Liver (tissue), 9 donors: Measurements from ENCODE around the gene TLN1. TPM values are rescaled to one million over a fixed set of nuclear protein-coding genes. Genes with fewer than 3 reads are reported as not detected.

ENCODE experiments used
- DNase-seq: peaks from one replicate; pipeline ENCODE4 v3.0.0-alpha.2; 2017; ENCODE audit warnings: low spot score
- H3K27ac ChIP-seq, 2 donors: one replicate each; pipeline ENCODE4 v1.7.0; 2013; ENCODE audit warnings: inconsistent platforms in 2 of 2, low read length in 2 of 2, control low read depth in 1 of 2, low read depth in 1 of 2, mild to moderate bottlenecking in 1 of 2
- H3K27me3 ChIP-seq, 4 donors: one replicate each; pipeline versions ENCODE4 v1.6.1 to v1.7.0; 2013; ENCODE audit warnings: low read length in 3 of 4, inconsistent platforms in 1 of 4, mild to moderate bottlenecking in 1 of 4, moderate library complexity in 1 of 4; ENCODE audit not compliant: control insufficient read depth in 4 of 4, insufficient read depth in 4 of 4
- H3K36me3 ChIP-seq, 4 donors: one replicate each; pipeline versions ENCODE4 v1.6.1 to v1.7.0; 2013; ENCODE audit warnings: low read length in 3 of 4, mild to moderate bottlenecking in 3 of 4, low read depth in 1 of 4, moderate library complexity in 1 of 4; ENCODE audit not compliant: control insufficient read depth in 4 of 4, insufficient read depth in 3 of 4
- H3K4me1 ChIP-seq, 4 donors: one replicate each; pipeline versions ENCODE4 v1.6.1 to v1.7.0; 2013; ENCODE audit warnings: low read length in 3 of 4, mild to moderate bottlenecking in 3 of 4, moderate library complexity in 1 of 4; ENCODE audit not compliant: control insufficient read depth in 4 of 4, insufficient read depth in 4 of 4
- H3K4me3 ChIP-seq, 3 donors: one replicate each; pipeline versions ENCODE4 v1.6.1 to v1.7.0; 2013; ENCODE audit warnings: low read length in 3 of 3, control low read depth in 1 of 3, low read depth in 1 of 3, mild to moderate bottlenecking in 1 of 3
- H3K9ac ChIP-seq, 2 donors: one replicate each; pipeline ENCODE4 v1.7.0; 2013; ENCODE audit warnings: low read length in 2 of 2, mild to moderate bottlenecking in 2 of 2, moderate library complexity in 2 of 2, control low read depth in 1 of 2, low read depth in 1 of 2
- H3K9me3 ChIP-seq, 4 donors: one replicate each; pipeline versions ENCODE4 v1.6.1 to v1.7.0; 2013; ENCODE audit warnings: low read length in 3 of 4; ENCODE audit not compliant: control insufficient read depth in 4 of 4
- EGR1 ChIP-seq, 2 donors: IDR thresholded peaks; 2 replicates each; pipeline ENCODE4 v1.6.1; 2016 to 2018; ENCODE audit warnings: antibody characterized with exemption in 2 of 2, low read depth in 2 of 2
- FOXA1 ChIP-seq: IDR thresholded peaks from 2 replicates; pipeline ENCODE4 v1.6.1; 2016; ENCODE audit warnings: antibody characterized with exemption
- FOXA2 ChIP-seq: IDR thresholded peaks from 2 replicates; pipeline ENCODE4 v1.6.1; 2016; ENCODE audit warnings: antibody characterized with exemption
- GABPA ChIP-seq, 2 donors: IDR thresholded peaks in 1 of 2; conservative IDR thresholded peaks in 1 of 2; 2 replicates each; pipeline ENCODE4 v1.6.1; 2016; ENCODE audit warnings: antibody characterized with exemption in 2 of 2, mild to moderate bottlenecking in 1 of 2, moderate library complexity in 1 of 2
- HNF4G ChIP-seq: IDR thresholded peaks from 2 replicates; pipeline ENCODE4 v1.6.1; 2016; ENCODE audit warnings: antibody characterized with exemption
- JUND ChIP-seq, 2 donors: IDR thresholded peaks; 2 replicates each; pipeline ENCODE4 v1.6.1; 2016; ENCODE audit warnings: antibody characterized with exemption in 2 of 2
- NR2F2 ChIP-seq: IDR thresholded peaks from 2 replicates; pipeline ENCODE4 v1.6.1; 2016; ENCODE audit warnings: antibody characterized with exemption
- SP1 ChIP-seq: IDR thresholded peaks from 2 replicates; pipeline ENCODE4 v1.6.1; 2018; ENCODE audit warnings: antibody characterized with exemption, mild to moderate bottlenecking
- TAF1 ChIP-seq: conservative IDR thresholded peaks from 2 replicates; pipeline ENCODE4 v1.6.1; 2016; ENCODE audit warnings: antibody characterized with exemption, mild to moderate bottlenecking
- YY1 ChIP-seq: IDR thresholded peaks from 2 replicates; pipeline ENCODE4 v1.6.1; 2016; ENCODE audit warnings: antibody characterized with exemption, mild to moderate bottlenecking
- WGBS: extraction: QIAGEN DNeasy Blood & Tissue Kit; methylation state at CpG from one replicate; pipeline ENCODE4 v1.1.7; 2013; 5-methylcytosine and 5-hydroxymethylcytosine counted together
- polyA plus RNA-seq, 2 donors: library from polyadenylated mRNA; stranded (reverse) in 1 of 2; unstranded in 1 of 2; fragments of 200-250 nt in 1 of 2; fragments of >200 nt in 1 of 2; fragmentation: Nextera tagmentation in 1 of 2; extraction: Ambion mirVana in 1 of 2; gene quantifications; one replicate each; pipeline versions ENCODE4 v1.2.1 to v1.2.3, GENCODE V29; 2013 to 2015
- total RNA-seq, 2 donors: library from RNA; depleted of rRNA; stranded (reverse); fragments of >200 nt; gene quantifications; one replicate each; pipeline ENCODE4 v1.2.3, GENCODE V29; 2014
- TF ChIP-seq, protein P1 (sequence below): fragments of 150-350 bp; IDR thresholded peaks from 2 replicates; pipeline ENCODE4 v1.5.1; 2017; ENCODE audit warnings: improper control_type of control experiment, low read depth, low read length; ENCODE audit not compliant: missing input control
- TF ChIP-seq, protein P2 (sequence below): IDR thresholded peaks from 2 replicates; pipeline ENCODE4 v1.6.1; 2016; ENCODE audit warnings: antibody characterized with exemption
- TF ChIP-seq, protein P3 (sequence below): IDR thresholded peaks from 2 replicates; pipeline ENCODE4 v1.6.1; 2016; ENCODE audit warnings: antibody characterized with exemption, mild to moderate bottlenecking
- donor health status: healthy.
- donor health status: healthy.
- donor health status: healthy.
- donor health status: healthy.
- donor health status: healthy.

TLN1 gene
- total and polyA plus RNA-seq, 4 donors = 24.5 to 184 (median 125) TPM

DNA sequence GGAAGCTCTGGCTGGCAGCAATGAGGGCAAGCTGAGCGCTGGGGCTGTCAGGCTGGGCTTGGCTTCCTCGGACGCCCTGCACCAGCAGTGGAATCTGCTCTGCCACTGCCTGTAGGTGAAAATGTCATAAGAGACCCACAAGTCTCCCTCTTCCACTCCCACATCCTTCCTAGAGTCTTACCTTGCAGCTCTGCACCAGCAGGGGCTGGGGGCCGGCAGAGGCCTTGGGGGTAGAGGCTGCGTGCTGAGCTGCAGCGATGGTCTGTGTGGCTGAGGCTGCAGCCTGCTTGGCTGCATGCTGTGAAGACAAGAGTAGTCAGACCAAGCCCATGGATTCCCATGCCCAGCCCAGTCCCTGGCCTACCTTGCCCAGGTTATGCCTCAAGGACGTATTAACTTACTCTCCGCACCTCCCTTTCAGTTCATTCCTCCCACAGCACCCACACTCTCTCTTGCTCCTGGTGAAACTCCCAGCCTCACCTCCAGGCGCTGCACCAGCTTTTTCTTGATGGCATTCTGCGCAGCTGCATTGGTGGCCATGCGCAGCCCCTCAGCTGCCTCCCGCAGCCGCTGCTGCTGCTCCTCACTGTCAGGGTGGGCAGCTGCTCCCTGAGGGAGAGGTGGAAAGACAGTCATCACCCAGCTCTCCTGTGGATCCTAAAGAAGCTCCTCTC is 17.3 kb downstream of the TLN1 start:
- Histone ChIP-seq H3K36me3 (peaks cover 60 to 96% (median 85%) of the 10 kb centered on the region in 4 donors), H3K4me3 (no peak overlapping the region), H3K9ac (no peak overlapping the region), H3K9me3 (no peaks in the 10 kb centered on the region), H3K27me3 (no peaks in the 10 kb centered on the region), H3K4me1 (no peaks in the 10 kb centered on the region), H3K27ac (no peak overlapping the region)
- no peak for DNase-seq
- WGBS = 95% methylated on average over 13 of the region's 13 CpGs
- TF ChIP-seq GABPA (IDR thresholded peaks at IDR 0.05 in 1 of 2, conservative IDR thresholded peaks at IDR 0.05 in 1 of 2) (no peak), FOXA2 (no peak), YY1 (no peak), NR2F2 (no peak)
- TF ChIP-seq, protein P1, sequence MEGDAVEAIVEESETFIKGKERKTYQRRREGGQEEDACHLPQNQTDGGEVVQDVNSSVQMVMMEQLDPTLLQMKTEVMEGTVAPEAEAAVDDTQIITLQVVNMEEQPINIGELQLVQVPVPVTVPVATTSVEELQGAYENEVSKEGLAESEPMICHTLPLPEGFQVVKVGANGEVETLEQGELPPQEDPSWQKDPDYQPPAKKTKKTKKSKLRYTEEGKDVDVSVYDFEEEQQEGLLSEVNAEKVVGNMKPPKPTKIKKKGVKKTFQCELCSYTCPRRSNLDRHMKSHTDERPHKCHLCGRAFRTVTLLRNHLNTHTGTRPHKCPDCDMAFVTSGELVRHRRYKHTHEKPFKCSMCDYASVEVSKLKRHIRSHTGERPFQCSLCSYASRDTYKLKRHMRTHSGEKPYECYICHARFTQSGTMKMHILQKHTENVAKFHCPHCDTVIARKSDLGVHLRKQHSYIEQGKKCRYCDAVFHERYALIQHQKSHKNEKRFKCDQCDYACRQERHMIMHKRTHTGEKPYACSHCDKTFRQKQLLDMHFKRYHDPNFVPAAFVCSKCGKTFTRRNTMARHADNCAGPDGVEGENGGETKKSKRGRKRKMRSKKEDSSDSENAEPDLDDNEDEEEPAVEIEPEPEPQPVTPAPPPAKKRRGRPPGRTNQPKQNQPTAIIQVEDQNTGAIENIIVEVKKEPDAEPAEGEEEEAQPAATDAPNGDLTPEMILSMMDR = no peak

DNA sequence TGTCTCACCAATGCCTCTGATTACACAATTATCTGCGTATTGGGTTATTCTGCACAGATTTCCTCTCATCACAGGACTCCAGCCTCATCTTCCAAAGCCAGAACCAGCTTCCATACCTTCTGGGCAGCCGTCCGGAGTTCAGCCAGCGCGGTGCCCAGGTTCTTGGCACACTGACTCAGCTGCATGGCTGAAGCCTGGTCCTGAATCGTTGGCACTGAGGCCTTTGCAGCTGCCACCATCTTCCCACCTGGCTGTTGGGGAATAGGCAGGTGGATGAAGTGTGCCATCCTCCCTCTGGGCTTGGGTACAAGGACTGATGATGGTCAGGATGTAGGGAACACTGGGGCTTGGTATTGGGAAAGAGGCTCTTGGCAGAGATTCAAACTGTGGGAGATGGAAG is 17.9 kb downstream of the TLN1 start:
- 85% methylated on average over 6 of the region's 6 CpGs for WGBS
- DNase-seq = no peak
- Histone ChIP-seq H3K27me3 (no peaks in the 10 kb centered on the region), H3K9ac (no peak overlapping the region), H3K4me3 (no peak overlapping the region), H3K27ac (no peak overlapping the region), H3K4me1 (no peaks in the 10 kb centered on the region), H3K9me3 (no peaks in the 10 kb centered on the region), H3K36me3 (peaks cover 58 to 93% (median 82%) of the 10 kb centered on the region in 4 donors)
- TF ChIP-seq GABPA (IDR thresholded peaks at IDR 0.05 in 1 of 2, conservative IDR thresholded peaks at IDR 0.05 in 1 of 2) (no peak), JUND (IDR thresholded peaks at IDR 0.05) (no peak), TAF1 (no peak), NR2F2 (no peak), YY1 (no peak), FOXA1 (no peak), SP1 (no peak), HNF4G (no peak), EGR1 (IDR thresholded peaks at IDR 0.05; ENCODE audit: low read depth in 2 of 2) (no peak)
- TF ChIP-seq, protein P2, sequence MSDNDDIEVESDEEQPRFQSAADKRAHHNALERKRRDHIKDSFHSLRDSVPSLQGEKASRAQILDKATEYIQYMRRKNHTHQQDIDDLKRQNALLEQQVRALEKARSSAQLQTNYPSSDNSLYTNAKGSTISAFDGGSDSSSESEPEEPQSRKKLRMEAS = no peak
- TF ChIP-seq, protein P3, sequence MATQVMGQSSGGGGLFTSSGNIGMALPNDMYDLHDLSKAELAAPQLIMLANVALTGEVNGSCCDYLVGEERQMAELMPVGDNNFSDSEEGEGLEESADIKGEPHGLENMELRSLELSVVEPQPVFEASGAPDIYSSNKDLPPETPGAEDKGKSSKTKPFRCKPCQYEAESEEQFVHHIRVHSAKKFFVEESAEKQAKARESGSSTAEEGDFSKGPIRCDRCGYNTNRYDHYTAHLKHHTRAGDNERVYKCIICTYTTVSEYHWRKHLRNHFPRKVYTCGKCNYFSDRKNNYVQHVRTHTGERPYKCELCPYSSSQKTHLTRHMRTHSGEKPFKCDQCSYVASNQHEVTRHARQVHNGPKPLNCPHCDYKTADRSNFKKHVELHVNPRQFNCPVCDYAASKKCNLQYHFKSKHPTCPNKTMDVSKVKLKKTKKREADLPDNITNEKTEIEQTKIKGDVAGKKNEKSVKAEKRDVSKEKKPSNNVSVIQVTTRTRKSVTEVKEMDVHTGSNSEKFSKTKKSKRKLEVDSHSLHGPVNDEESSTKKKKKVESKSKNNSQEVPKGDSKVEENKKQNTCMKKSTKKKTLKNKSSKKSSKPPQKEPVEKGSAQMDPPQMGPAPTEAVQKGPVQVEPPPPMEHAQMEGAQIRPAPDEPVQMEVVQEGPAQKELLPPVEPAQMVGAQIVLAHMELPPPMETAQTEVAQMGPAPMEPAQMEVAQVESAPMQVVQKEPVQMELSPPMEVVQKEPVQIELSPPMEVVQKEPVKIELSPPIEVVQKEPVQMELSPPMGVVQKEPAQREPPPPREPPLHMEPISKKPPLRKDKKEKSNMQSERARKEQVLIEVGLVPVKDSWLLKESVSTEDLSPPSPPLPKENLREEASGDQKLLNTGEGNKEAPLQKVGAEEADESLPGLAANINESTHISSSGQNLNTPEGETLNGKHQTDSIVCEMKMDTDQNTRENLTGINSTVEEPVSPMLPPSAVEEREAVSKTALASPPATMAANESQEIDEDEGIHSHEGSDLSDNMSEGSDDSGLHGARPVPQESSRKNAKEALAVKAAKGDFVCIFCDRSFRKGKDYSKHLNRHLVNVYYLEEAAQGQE = no peak
